SU-DHL-6 (cell line): ENCODE measurements around the gene TRIP13.

Source experiments
- H2AFZ ChIP-seq: fragments of 200-600 bp; sonication (generic); 2 replicates; pipeline ENCODE4 v1.6.1; 2014; ENCODE audit warnings: low read depth, mild to moderate bottlenecking, moderate library complexity, mixed read lengths, antibody characterized with exemption, low read length; ENCODE audit not compliant: severe bottlenecking
- H3F3A ChIP-seq: fragments of 200-600 bp; shearing (Covaris generic); 2 replicates; pipeline ENCODE4 v1.6.0; 2016; ENCODE audit warnings: antibody characterized with exemption, mild to moderate bottlenecking; ENCODE audit not compliant: insufficient read depth
- H3K27ac ChIP-seq: fragments of 200-600 bp; sonication (generic); 2 replicates; pipeline ENCODE4 v1.5.1; 2016; ENCODE audit warnings: low read depth, mild to moderate bottlenecking, low read length, moderate library complexity, mixed read lengths
- H3K27me3 ChIP-seq: fragments of 200-600 bp; sonication (generic), shearing (Covaris generic); 2 replicates; pipeline ENCODE4 v1.6.0; 2014; ENCODE audit warnings: mild to moderate bottlenecking, low read length
- H3K36me3 ChIP-seq: fragments of 200-600 bp; sonication (generic); 2 replicates; pipeline ENCODE4 v1.6.1; 2014; ENCODE audit warnings: mild to moderate bottlenecking, low read length, mixed read lengths
- H3K4me2 ChIP-seq: fragments of 300-600, 200-600 bp; shearing (Covaris generic), sonication (generic); 2 replicates; pipeline ENCODE4 v1.6.0; 2014; ENCODE audit warnings: low read length, low read depth, mild to moderate bottlenecking; ENCODE audit not compliant: poor library complexity, severe bottlenecking
- H3K4me3 ChIP-seq: fragments of 200-600 bp; sonication (generic); 2 replicates; pipeline ENCODE4 v1.5.1; 2014; ENCODE audit warnings: antibody characterized with exemption, low read length, mild to moderate bottlenecking, mixed read lengths; ENCODE audit not compliant: insufficient read depth, poor library complexity, severe bottlenecking
- H3K79me2 ChIP-seq: fragments of 200-600 bp; sonication (generic); 2 replicates; pipeline ENCODE4 v1.6.1; 2014; ENCODE audit warnings: mild to moderate bottlenecking, low read length, moderate library complexity; ENCODE audit not compliant: insufficient read depth
- H3K9ac ChIP-seq: fragments of 200-600 bp; sonication (generic); 2 replicates; pipeline ENCODE4 v1.7.0; 2014; ENCODE audit warnings: mild to moderate bottlenecking, low read length
- H3K9me2 ChIP-seq: fragments of 200-600 bp; sonication (generic); replicated peaks from 2 replicates; pipeline ENCODE4 v1.6.1; 2014; ENCODE audit warnings: low read length; ENCODE audit not compliant: insufficient read depth
- H3K9me3 ChIP-seq: fragments of 200-600 bp; sonication (generic); 2 replicates; pipeline ENCODE4 v1.6.1; 2014; ENCODE audit warnings: low read length, mixed read lengths; ENCODE audit not compliant: insufficient read depth
- H4K20me1 ChIP-seq: fragments of 200-600 bp; sonication (generic); 2 replicates; pipeline ENCODE4 v1.6.1; 2014; ENCODE audit warnings: low read depth, mild to moderate bottlenecking, antibody characterized with exemption, low read length, moderate library complexity, mixed read lengths
- EZH2phosphoT487 ChIP-seq: fragments of 200-600 bp; sonication (generic), shearing (Covaris generic); conservative IDR thresholded peaks from 2 replicates; pipeline ENCODE4 v1.6.1; 2018; ENCODE audit warnings: mild to moderate bottlenecking, antibody characterized with exemption, low read length, moderate library complexity, mixed read lengths
- TF ChIP-seq, protein P1 (sequence below): fragments of 200-600 bp; sonication (generic); IDR thresholded peaks from one replicate; pipeline ENCODE4 v1.5.1; 2017; ENCODE audit warnings: antibody characterized with exemption, mild to moderate bottlenecking, low read length, moderate library complexity; ENCODE audit not compliant: insufficient read depth, poor library complexity, severe bottlenecking

Gene TRIP13

DNA sequence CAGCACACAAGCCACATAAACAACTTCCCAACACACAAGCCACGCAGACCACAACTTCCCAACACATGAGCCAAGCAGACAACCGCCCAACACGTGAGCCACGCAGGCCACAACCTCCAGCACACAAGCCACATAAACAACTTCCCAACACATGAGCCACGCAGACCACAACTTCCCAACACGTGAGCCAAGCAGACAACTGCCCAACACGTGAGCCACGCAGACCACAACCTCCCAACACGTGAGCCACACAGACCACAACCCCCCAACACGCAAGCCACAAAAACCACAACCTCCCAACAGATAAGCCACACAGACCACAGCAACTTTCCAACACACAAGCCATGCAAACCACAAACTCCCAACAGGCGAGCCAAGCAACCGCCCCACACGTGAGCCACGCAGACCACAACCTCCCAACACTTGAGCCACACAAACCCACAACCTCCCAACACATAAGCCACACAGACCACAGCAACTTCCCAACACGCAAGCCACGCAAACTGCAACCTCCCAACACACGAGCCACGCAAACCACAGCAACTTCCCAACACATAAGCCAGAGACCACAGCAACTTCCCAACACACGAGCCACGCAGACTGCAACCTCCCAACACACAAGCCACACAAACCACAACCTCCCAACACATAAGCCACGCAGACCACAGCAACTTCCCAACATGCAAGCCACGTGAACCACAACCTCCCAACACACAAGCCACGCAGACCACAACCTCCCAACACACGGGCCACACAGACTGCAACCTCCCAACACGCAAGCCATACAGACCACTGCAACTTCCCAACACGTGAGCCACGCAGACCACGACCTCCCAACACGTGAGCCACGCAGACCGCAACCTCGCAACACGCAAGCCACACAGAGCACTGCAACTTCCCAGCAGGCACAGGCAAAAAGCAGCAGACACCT, 10.2 kb upstream of the TRIP13 start:
- no peak overlapping the region for H3K27ac ChIP-seq
- H3K79me2 ChIP-seq: peaks cover 36% of the 10 kb centered on the region
- H3K9ac ChIP-seq: no peak overlapping the region
- H3K27me3 ChIP-seq: no peaks in the 10 kb centered on the region
- no peak overlapping the region for H3K4me3 ChIP-seq
- H4K20me1 ChIP-seq: no peaks in the 10 kb centered on the region; the same call in 1 of the 2 replicates
- H3F3A ChIP-seq: no peaks in the 10 kb centered on the region
- no peak overlapping the region for H3K4me2 ChIP-seq
- no peaks in the 10 kb centered on the region for H3K9me2 ChIP-seq
- TF ChIP-seq, protein P1, sequence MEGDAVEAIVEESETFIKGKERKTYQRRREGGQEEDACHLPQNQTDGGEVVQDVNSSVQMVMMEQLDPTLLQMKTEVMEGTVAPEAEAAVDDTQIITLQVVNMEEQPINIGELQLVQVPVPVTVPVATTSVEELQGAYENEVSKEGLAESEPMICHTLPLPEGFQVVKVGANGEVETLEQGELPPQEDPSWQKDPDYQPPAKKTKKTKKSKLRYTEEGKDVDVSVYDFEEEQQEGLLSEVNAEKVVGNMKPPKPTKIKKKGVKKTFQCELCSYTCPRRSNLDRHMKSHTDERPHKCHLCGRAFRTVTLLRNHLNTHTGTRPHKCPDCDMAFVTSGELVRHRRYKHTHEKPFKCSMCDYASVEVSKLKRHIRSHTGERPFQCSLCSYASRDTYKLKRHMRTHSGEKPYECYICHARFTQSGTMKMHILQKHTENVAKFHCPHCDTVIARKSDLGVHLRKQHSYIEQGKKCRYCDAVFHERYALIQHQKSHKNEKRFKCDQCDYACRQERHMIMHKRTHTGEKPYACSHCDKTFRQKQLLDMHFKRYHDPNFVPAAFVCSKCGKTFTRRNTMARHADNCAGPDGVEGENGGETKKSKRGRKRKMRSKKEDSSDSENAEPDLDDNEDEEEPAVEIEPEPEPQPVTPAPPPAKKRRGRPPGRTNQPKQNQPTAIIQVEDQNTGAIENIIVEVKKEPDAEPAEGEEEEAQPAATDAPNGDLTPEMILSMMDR: no peak
- TF ChIP-seq EZH2phosphoT487: no peak
- H3K9me3 ChIP-seq: no peaks in the 10 kb centered on the region
- H2AFZ ChIP-seq: no peak overlapping the region
- peaks cover 18% of the 10 kb centered on the region for H3K36me3 ChIP-seq

DNA sequence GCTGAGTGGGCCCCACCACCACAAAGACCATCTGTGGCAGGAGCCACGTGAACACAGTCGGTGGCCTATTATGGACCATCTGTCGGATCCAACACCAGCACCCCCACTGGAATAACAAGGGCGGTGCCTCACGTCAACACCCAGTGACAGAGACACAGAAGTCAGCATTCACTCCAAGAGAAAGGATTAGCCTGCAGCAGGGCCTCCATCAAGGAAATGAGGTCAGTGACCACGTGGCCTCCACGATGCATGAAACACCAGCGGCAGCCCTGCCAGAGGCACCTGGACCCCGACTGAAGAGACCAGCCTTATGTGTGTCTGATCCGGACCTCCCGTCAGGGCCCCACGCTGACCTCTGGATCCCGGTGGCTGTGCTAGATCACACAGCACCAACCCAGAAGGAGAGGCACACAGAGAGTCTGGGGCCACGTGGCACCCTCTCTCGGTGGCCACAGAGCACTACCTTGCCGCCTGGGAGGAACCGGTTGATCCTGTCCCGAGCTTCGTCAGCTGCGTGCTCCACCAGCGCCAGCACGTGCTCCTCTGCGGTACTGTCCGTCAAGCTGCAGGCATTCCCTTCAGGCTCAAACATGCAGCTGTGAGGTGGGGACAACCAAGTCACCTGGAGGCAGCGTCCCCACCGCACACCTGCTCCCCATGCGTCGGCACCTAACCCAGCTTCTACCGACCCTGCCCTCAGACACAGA, 9.1 kb upstream of the TRIP13 start:
- Histone ChIP-seq H3K9me3 (no peaks in the 10 kb centered on the region), H4K20me1 (no peaks in the 10 kb centered on the region; the same call in 1 of the 2 replicates), H3K4me2 (no peak overlapping the region), H3K36me3 (peaks cover 25% of the 10 kb centered on the region), H3K27me3 (no peaks in the 10 kb centered on the region), H3K9me2 (no peaks in the 10 kb centered on the region), H3K27ac (no peak overlapping the region), H2AFZ (no peak overlapping the region), H3K79me2 (peaks cover 36% of the 10 kb centered on the region), H3F3A (no peaks in the 10 kb centered on the region), H3K9ac (no peak overlapping the region), H3K4me3 (no peak overlapping the region)
- TF ChIP-seq, protein P1: no peak
- TF ChIP-seq EZH2phosphoT487: no peak

DNA sequence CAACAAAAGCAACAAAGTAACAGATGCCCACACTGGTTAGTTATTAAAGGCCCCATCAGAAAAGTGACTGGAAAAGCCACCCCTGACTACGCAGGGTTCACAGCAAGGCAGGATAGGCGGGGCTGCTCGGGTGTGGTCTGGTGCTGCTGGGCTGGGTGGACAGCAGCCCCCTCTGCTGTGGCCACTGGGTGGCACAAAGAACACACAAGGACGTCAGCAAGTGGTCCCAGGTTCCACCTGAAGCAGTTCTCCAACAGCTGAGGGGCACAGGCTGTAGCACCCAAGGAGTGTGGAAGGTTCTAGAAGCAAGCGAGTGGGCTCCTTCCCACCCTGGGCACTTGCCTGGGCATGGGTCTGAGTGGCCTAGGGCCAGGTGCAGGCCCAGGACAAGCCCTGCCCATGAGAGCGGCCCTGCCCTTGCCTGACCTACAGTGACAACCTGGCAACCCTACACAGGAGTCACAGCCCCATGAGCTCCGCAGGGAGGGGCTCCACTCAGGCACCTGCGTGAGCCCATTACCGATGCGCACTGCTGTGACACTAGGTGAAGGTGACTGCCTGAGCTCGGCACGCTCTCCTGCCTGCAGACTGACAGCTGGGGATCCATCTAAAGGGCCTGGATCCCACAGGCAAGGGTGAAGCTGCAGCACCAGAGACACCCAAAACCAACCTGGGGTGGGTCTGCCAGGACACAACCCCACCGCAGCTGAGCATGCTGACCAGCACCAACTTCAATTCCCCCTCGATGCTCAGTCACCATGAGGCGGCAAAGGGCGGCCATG, 8.1 kb upstream of the TRIP13 start:
- peaks cover 29% of the 10 kb centered on the region for H3K36me3 ChIP-seq
- H3K4me2 ChIP-seq: no peak overlapping the region
- H3K27me3 ChIP-seq: no peaks in the 10 kb centered on the region
- no peak overlapping the region for H3K27ac ChIP-seq
- peaks cover 36% of the 10 kb centered on the region for H3K79me2 ChIP-seq
- H2AFZ ChIP-seq: no peak overlapping the region
- no peaks in the 10 kb centered on the region; the same call in 1 of the 2 replicates for H4K20me1 ChIP-seq
- no peak overlapping the region for H3K9ac ChIP-seq
- H3K4me3 ChIP-seq: no peak overlapping the region
- no peaks in the 10 kb centered on the region for H3F3A ChIP-seq
- H3K9me2 ChIP-seq: no peaks in the 10 kb centered on the region
- H3K9me3 ChIP-seq: no peaks in the 10 kb centered on the region
- TF ChIP-seq EZH2phosphoT487: no peak
- TF ChIP-seq, protein P1: no peak
